ENCODE data around the gene NR5A2. TPM values are rescaled to one million over a fixed set of nuclear protein-coding genes. Genes with fewer than 3 reads are reported as not detected.
A peak's percentile ranks its signal among the peaks of the same experiment; 100 is the strongest.

The NR5A2 gene
- total RNA-seq, 2 donors from 2014 or later = 98.3 to 202 TPM

GRCh38 chr1:200038325-200038980, 10.9 kb downstream of the NR5A2 start:
- TF ChIP-seq POLR2A (IDR thresholded peaks at IDR 0.05) = no peak
- intact Hi-C loops (cut with DNase I) = no loop called here
- ATAC-seq (peak; percentile 34), DNase-seq (peak; percentile 68 to 83 (median 76))
- Histone ChIP-seq H3K27me3 (no peaks in the 10 kb centered on the region), H3K36me3 (replicated peaks in 1 of 2; ENCODE audit: insufficient read depth in 1 of 2, low read depth in 2 of 2) (no peaks in the 10 kb centered on the region), H3K27ac (peak overlapping the region; percentile 87 to 96 (median 96)), H3K4me1 (peaks cover 42% of the 10 kb centered on the region), H3K4me3 (peak overlapping the region; percentile 40 to 84), H3K9me3 (no peaks in the 10 kb centered on the region)
- WGBS, 2 donors = 6 to 7% methylated on average over 23 to 32 of the region's 32 CpGs

GRCh38 chr1:200038981-200039848, 11.7 kb downstream of the NR5A2 start:
- Histone ChIP-seq H3K27ac (peak overlapping the region; percentile 87 to 96 (median 96)), H3K36me3 (replicated peaks in 1 of 2; ENCODE audit: insufficient read depth in 1 of 2, low read depth in 2 of 2) (no peaks in the 10 kb centered on the region), H3K27me3 (no peaks in the 10 kb centered on the region), H3K4me3 (peak overlapping the region; percentile 40 to 84), H3K9me3 (no peaks in the 10 kb centered on the region), H3K4me1 (peaks cover 35% of the 10 kb centered on the region)
- 0 to 1% methylated on average over 58 to 79 of the region's 79 CpGs for WGBS, 2 donors
- intact Hi-C loops (cut with DNase I) = no loop called here
- peak; percentile 64 to 78 (median 66) for DNase-seq
- TF ChIP-seq CTCF (IDR thresholded peaks at IDR 0.05) (no peak), POLR2A (IDR thresholded peaks at IDR 0.05) (peak; percentile 21 to 76 (median 68))
- ATAC-seq = peak; percentile 15

- Histone ChIP-seq H3K27ac (peak overlapping the region; percentile 87 to 96 (median 96)), H3K9me3 (no peaks in the 10 kb centered on the region), H3K27me3 (no peaks in the 10 kb centered on the region), H3K4me3 (peak overlapping the region; percentile 40 to 84), H3K4me1 (peaks cover 32% of the 10 kb centered on the region), H3K36me3 (replicated peaks in 1 of 2; ENCODE audit: insufficient read depth in 1 of 2, low read depth in 2 of 2) (no peaks in the 10 kb centered on the region)
- 0 to 1% methylated on average over 11 to 26 of the region's 26 CpGs for WGBS, 2 donors
- ATAC-seq = no peak
- no peak for DNase-seq
- intact Hi-C loops (cut with DNase I) = no loop called here
- TF ChIP-seq CTCF (IDR thresholded peaks at IDR 0.05) = no peak
- no peak for TF ChIP-seq POLR2A (IDR thresholded peaks at IDR 0.05)
Observed at GRCh38 chr1:200039849-200040474, 12.5 kb downstream of the NR5A2 start.

- WGBS, 2 donors = 1 to 6% methylated on average over 10 to 35 of the region's 35 CpGs
- TF ChIP-seq POLR2A (IDR thresholded peaks at IDR 0.05) = peak in 2 of 3 donors; percentile 59 to 61
- no peak for TF ChIP-seq CTCF (IDR thresholded peaks at IDR 0.05)
- peak; percentile 26 for ATAC-seq
- Histone ChIP-seq H3K27ac (peak overlapping the region; percentile 87 to 96 (median 96)), H3K36me3 (replicated peaks in 1 of 2; ENCODE audit: insufficient read depth in 1 of 2, low read depth in 2 of 2) (no peaks in the 10 kb centered on the region), H3K27me3 (no peaks in the 10 kb centered on the region), H3K4me1 (peaks cover 31% of the 10 kb centered on the region), H3K4me3 (peak overlapping the region; percentile 40 to 84), H3K9me3 (no peaks in the 10 kb centered on the region)
- peak; percentile 60 to 70 (median 64) for DNase-seq
- intact Hi-C loops (cut with DNase I) = no loop called here
Observed at GRCh38 chr1:200040481-200041138, 13.1 kb downstream of the NR5A2 start.

All from body of pancreas (tissue), 4 donors.